Adrenal gland (tissue), 5 donors: ENCODE data around the gene STK39.

Experiments used
- CTCF ChIP-seq, 6 experiments: fragments of 450-650 bp in 4 of 6; fragments of 200-600 bp in 2 of 6; sonication (generic) in 1 of 6; IDR thresholded peaks; 1 replicate in 5 of 6; 2 replicates in 1 of 6; pipeline versions ENCODE4 v1.5.1 to v1.8.0; 2016 to 2021; ENCODE audit warnings: antibody characterized with exemption in 6 of 6, mild to moderate bottlenecking in 2 of 6, moderate library complexity in 1 of 6
- POLR2A ChIP-seq, 2 donors: fragments of 450-650 bp; IDR thresholded peaks; one replicate each; pipeline ENCODE4 v1.6.1; 2017; ENCODE audit warnings: antibody characterized with exemption in 2 of 2, mild to moderate bottlenecking in 2 of 2, moderate library complexity in 1 of 2
- donor health status: DM: no; HTN: no; CAD: no.

DNA sequence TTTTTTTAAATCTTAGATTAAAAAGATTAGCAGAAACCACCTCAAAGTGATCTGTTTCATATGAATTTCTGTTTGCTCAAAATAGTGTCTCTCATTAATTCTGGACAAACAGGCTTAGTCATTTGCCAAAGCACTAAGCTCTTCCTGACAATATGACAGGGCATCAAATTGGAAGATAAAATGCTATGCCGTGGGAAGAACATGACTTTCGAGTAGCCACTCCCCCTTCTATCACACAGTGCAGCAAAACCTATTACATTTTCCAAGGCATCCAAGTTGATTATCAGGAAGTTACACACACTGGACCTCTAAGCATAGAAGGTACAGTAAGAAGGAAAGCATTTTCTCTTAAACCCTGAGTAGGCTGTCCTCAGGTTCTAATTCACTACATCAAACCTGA is 89.5 kb downstream of the STK39 start:
- TF ChIP-seq CTCF (IDR thresholded peaks at IDR 0.05) (no peak), POLR2A (IDR thresholded peaks at IDR 0.05) (no peak)
